SK-N-SH (cell line): ENCODE data around the gene TMEM151A.

ENCODE experiments used
- RAD21 ChIP-seq: IDR thresholded peaks from 2 replicates; pipeline ENCODE4 v1.6.1; 2012; ENCODE audit warnings: mild to moderate bottlenecking, low read length
- TF ChIP-seq, protein P1 (sequence below): fragments of 150-350 bp; IDR thresholded peaks from 2 replicates; pipeline ENCODE4 v1.6.1; 2016; ENCODE audit warnings: mild to moderate bottlenecking, low read depth, low read length
- TF ChIP-seq, protein P2 (sequence below): IDR thresholded peaks from 2 replicates; pipeline ENCODE4 v1.4.0; 2012; ENCODE audit warnings: low read depth, borderline replicate concordance
- TF ChIP-seq, protein P3 (sequence below): fragments of 200-600 bp; sonication (generic); IDR thresholded peaks from 2 replicates; pipeline ENCODE4 v1.6.1; 2017; ENCODE audit warnings: antibody characterized with exemption, mild to moderate bottlenecking, moderate library complexity

DNA sequence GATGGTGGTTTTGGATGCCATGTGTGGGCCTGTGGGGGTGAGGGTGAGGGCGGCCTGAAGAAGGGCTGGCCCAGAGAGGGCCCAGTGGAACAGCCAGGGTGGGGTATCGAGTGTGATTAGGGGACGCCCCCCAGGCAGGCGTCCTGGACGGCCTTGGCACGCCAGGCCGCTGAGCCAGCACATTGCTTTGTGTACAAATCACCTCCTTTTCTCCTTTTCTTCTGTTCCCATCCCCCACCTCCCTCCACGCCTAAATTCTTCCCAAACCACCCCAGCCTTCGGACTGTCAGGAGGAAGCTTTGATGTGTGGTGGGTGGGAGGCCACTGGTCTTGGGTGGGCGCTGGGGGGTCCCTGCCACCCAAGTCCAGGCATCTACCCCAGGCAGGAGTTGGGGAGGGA lies 33.0 kb downstream of the TMEM151A start:
- TF ChIP-seq, protein P1, sequence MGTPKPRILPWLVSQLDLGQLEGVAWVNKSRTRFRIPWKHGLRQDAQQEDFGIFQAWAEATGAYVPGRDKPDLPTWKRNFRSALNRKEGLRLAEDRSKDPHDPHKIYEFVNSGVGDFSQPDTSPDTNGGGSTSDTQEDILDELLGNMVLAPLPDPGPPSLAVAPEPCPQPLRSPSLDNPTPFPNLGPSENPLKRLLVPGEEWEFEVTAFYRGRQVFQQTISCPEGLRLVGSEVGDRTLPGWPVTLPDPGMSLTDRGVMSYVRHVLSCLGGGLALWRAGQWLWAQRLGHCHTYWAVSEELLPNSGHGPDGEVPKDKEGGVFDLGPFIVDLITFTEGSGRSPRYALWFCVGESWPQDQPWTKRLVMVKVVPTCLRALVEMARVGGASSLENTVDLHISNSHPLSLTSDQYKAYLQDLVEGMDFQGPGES = no peak
- TF ChIP-seq, protein P2, sequence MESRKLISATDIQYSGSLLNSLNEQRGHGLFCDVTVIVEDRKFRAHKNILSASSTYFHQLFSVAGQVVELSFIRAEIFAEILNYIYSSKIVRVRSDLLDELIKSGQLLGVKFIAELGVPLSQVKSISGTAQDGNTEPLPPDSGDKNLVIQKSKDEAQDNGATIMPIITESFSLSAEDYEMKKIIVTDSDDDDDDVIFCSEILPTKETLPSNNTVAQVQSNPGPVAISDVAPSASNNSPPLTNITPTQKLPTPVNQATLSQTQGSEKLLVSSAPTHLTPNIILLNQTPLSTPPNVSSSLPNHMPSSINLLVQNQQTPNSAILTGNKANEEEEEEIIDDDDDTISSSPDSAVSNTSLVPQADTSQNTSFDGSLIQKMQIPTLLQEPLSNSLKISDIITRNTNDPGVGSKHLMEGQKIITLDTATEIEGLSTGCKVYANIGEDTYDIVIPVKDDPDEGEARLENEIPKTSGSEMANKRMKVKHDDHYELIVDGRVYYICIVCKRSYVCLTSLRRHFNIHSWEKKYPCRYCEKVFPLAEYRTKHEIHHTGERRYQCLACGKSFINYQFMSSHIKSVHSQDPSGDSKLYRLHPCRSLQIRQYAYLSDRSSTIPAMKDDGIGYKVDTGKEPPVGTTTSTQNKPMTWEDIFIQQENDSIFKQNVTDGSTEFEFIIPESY = no peak
- no peak for TF ChIP-seq RAD21
- TF ChIP-seq, protein P3, sequence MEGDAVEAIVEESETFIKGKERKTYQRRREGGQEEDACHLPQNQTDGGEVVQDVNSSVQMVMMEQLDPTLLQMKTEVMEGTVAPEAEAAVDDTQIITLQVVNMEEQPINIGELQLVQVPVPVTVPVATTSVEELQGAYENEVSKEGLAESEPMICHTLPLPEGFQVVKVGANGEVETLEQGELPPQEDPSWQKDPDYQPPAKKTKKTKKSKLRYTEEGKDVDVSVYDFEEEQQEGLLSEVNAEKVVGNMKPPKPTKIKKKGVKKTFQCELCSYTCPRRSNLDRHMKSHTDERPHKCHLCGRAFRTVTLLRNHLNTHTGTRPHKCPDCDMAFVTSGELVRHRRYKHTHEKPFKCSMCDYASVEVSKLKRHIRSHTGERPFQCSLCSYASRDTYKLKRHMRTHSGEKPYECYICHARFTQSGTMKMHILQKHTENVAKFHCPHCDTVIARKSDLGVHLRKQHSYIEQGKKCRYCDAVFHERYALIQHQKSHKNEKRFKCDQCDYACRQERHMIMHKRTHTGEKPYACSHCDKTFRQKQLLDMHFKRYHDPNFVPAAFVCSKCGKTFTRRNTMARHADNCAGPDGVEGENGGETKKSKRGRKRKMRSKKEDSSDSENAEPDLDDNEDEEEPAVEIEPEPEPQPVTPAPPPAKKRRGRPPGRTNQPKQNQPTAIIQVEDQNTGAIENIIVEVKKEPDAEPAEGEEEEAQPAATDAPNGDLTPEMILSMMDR = no peak
